HepG2 (cell line): ENCODE data around the gene ZNF19. TPM values are rescaled to one million over a fixed set of nuclear protein-coding genes. Genes with fewer than 3 reads are reported as not detected.

Experiments used
- BRD4 ChIP-seq: sonication (generic); formaldehyde crosslinking; IDR thresholded peaks from 2 replicates; pipeline ENCODE4 v1.4.0; 2020; ENCODE audit warnings: missing genetic modification reagents
- DBP ChIP-seq: sonication (generic); formaldehyde crosslinking; IDR thresholded peaks from 2 replicates; pipeline ENCODE4 v1.4.0; 2020; ENCODE audit warnings: missing genetic modification reagents; ENCODE audit errors: not compliant biosample characterization
- KDM4B ChIP-seq: sonication (generic); formaldehyde crosslinking; IDR thresholded peaks from 2 replicates; pipeline ENCODE4 v1.4.0; 2020; ENCODE audit warnings: missing genetic modification reagents
- NFE2L2 ChIP-seq: fragments of 150-350 bp; IDR thresholded peaks from 2 replicates; pipeline ENCODE4 v1.6.1; 2014; ENCODE audit warnings: low read length
- NR3C1 ChIP-seq: sonication (generic); formaldehyde crosslinking; IDR thresholded peaks from 2 replicates; pipeline ENCODE4 v1.4.0; 2020; ENCODE audit warnings: missing genetic modification reagents
- PBX2 ChIP-seq: IDR thresholded peaks from 2 replicates; pipeline ENCODE4 v1.6.1; 2016; ENCODE audit warnings: control low read depth
- POLR2G ChIP-seq: fragments of 200-400 bp; formaldehyde crosslinking; IDR thresholded peaks from 2 replicates; pipeline ENCODE4 v1.6.1; 2018; ENCODE audit warnings: mild to moderate bottlenecking, low read depth, low read length, moderate library complexity
- RAD21 ChIP-seq: fragments of 450-650 bp; formaldehyde crosslinking; IDR thresholded peaks from 2 replicates; pipeline ENCODE4 v1.5.0; 2020; ENCODE audit warnings: mild to moderate bottlenecking
- RFX5 ChIP-seq: IDR thresholded peaks from 2 replicates; pipeline ENCODE4 v1.6.1; 2011; ENCODE audit warnings: low read depth, low read length, improper control_type of control experiment
- SOX5 ChIP-seq: IDR thresholded peaks from 2 replicates; pipeline ENCODE4 v1.6.1; 2016; ENCODE audit warnings: borderline replicate concordance
- ZNF24 ChIP-seq: fragments of 450-650 bp; IDR thresholded peaks from 2 replicates; pipeline ENCODE4 v1.6.1; 2017; ENCODE audit warnings: antibody characterized with exemption, mild to moderate bottlenecking
- polyA plus RNA-seq, 8 experiments: library from polyadenylated mRNA; depleted of rRNA in 3 of 8; stranded (reverse) in 7 of 8; unstranded in 1 of 8; fragments of >200 nt; fragmentation: Illumina TruSeq in 4 of 8; extraction: Trizol in 4 of 8; gene quantifications; 2 replicates each; pipeline versions ENCODE4 v1.2.1 to v1.2.3, GENCODE V29; 2011 to 2016; ENCODE audit warnings: low read depth in 4 of 8, missing spikeins in 1 of 8, mixed read lengths in 1 of 8; ENCODE audit not compliant: insufficient read depth in 1 of 8
- total RNA-seq, 5 experiments: library from RNA; depleted of rRNA; stranded (reverse); fragments of >200 nt; fragmentation: Illumina TruSeq; extraction: Trizol; gene quantifications; 2 replicates each; pipeline ENCODE4 v1.2.3, GENCODE V29; 2016; ENCODE audit warnings: low read depth in 1 of 5
- TF ChIP-seq, protein P1 (sequence below), 2 experiments: sonication (generic) in 1 of 2; formaldehyde crosslinking in 1 of 2; IDR thresholded peaks; 2 replicates each; pipeline versions ENCODE4 v1.6.1 to v1.9.0; 2014 to 2022; ENCODE audit warnings: antibody characterized with exemption in 1 of 2, borderline replicate concordance in 1 of 2, inconsistent platforms in 1 of 2, low read depth in 1 of 2, missing genetic modification reagents in 1 of 2
- TF ChIP-seq, protein P2 (sequence below): sonication (generic); formaldehyde crosslinking; IDR thresholded peaks from 2 replicates; pipeline ENCODE4 v1.4.0; 2020; ENCODE audit warnings: missing genetic modification reagents, borderline replicate concordance
- TF ChIP-seq, protein P3 (sequence below): sonication (generic); formaldehyde crosslinking; conservative IDR thresholded peaks from 2 replicates; pipeline ENCODE4 v1.5.0; 2020; ENCODE audit warnings: missing genetic modification reagents

ZNF19 gene
- total and polyA plus RNA-seq, 2 of the 13 experiments (the other 11 are each of a cell fraction or from before 2014, with no cell fraction given) = 3.2 to 5.8 TPM

DNA sequence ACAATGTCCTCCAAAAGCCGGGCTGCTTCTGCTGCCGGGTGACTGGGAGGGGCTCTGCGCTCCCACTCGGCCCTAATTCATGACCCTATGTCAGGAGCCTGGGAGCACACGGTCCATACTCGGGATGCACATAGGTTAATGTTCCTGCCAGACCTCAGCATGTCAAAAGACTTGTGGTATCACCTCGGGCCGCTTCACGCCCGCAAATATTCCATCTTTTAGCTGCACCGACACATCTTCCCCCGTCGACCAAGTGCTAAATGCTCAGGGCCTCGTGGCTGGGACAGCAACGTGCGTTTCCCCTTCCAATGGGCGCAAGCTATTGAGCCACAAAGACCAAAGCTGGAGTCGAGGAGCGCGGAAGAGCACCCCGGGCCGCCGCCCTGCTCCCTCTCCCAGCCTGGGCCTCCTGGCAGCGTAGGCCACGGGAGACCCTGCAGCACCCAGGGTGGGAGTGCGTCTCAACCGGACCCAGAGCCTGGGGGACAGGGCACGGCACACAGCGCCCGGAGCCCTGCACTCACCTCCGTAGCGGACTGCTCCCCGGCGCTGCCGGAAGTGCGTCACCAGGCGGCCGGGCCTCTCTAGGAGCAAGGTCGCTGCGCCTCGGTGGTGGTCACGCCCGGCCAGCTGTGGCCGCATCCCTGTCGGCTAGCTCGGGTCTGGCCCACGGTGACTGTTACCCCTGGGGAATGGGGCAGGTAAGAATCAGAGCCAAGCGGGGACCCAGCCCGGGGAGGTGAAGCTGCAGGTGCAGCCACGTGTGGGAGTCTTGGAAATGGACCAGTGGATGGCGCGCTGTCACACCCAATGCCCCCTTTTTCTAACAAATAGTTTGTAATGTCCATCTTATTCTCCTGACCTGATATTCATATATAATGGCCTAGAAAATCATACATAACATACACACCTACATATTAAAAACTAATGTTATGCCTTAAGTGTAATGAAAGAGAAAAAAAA is 27.2 kb downstream of the ZNF19 start, which contains the start of gene ZNF23 (continued):
- TF ChIP-seq, protein P1, sequence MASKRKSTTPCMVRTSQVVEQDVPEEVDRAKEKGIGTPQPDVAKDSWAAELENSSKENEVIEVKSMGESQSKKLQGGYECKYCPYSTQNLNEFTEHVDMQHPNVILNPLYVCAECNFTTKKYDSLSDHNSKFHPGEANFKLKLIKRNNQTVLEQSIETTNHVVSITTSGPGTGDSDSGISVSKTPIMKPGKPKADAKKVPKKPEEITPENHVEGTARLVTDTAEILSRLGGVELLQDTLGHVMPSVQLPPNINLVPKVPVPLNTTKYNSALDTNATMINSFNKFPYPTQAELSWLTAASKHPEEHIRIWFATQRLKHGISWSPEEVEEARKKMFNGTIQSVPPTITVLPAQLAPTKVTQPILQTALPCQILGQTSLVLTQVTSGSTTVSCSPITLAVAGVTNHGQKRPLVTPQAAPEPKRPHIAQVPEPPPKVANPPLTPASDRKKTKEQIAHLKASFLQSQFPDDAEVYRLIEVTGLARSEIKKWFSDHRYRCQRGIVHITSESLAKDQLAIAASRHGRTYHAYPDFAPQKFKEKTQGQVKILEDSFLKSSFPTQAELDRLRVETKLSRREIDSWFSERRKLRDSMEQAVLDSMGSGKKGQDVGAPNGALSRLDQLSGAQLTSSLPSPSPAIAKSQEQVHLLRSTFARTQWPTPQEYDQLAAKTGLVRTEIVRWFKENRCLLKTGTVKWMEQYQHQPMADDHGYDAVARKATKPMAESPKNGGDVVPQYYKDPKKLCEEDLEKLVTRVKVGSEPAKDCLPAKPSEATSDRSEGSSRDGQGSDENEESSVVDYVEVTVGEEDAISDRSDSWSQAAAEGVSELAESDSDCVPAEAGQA (IDR thresholded peaks at IDR 0.05; ENCODE audit: low read depth) = peak; percentile 94
- TF ChIP-seq, protein P1 (CRISPR knock-in tag; IDR thresholded peaks at IDR 0.05; ENCODE audit: borderline replicate concordance) = no peak
- no peak for TF ChIP-seq NFE2L2
- peak; percentile 99 for TF ChIP-seq BRD4 (CRISPR knock-in tag)
- TF ChIP-seq RFX5 = peak; percentile 49; the same call in 1 of the 2 replicates
- TF ChIP-seq SOX5 = peak; percentile 72
- peak; percentile 99 for TF ChIP-seq POLR2G
- TF ChIP-seq DBP (CRISPR knock-in tag) = peak; percentile 84
- TF ChIP-seq NR3C1 (CRISPR knock-in tag) = no peak
- TF ChIP-seq, protein P2, sequence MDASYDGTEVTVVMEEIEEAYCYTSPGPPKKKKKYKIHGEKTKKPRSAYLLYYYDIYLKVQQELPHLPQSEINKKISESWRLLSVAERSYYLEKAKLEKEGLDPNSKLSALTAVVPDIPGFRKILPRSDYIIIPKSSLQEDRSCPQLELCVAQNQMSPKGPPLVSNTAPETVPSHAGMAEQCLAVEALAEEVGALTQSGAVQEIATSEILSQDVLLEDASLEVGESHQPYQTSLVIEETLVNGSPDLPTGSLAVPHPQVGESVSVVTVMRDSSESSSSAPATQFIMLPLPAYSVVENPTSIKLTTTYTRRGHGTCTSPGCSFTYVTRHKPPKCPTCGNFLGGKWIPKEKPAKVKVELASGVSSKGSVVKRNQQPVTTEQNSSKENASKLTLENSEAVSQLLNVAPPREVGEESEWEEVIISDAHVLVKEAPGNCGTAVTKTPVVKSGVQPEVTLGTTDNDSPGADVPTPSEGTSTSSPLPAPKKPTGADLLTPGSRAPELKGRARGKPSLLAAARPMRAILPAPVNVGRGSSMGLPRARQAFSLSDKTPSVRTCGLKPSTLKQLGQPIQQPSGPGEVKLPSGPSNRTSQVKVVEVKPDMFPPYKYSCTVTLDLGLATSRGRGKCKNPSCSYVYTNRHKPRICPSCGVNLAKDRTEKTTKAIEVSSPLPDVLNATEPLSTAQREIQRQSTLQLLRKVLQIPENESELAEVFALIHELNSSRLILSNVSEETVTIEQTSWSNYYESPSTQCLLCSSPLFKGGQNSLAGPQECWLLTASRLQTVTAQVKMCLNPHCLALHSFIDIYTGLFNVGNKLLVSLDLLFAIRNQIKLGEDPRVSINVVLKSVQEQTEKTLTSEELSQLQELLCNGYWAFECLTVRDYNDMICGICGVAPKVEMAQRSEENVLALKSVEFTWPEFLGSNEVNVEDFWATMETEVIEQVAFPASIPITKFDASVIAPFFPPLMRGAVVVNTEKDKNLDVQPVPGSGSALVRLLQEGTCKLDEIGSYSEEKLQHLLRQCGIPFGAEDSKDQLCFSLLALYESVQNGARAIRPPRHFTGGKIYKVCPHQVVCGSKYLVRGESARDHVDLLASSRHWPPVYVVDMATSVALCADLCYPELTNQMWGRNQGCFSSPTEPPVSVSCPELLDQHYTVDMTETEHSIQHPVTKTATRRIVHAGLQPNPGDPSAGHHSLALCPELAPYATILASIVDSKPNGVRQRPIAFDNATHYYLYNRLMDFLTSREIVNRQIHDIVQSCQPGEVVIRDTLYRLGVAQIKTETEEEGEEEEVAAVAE (CRISPR knock-in tag) = peak; percentile 89
- peak; percentile 17; the same call in 1 of the 2 replicates for TF ChIP-seq ZNF24
- peak; percentile 71 for TF ChIP-seq RAD21 (CRISPR knock-in tag)
- no peak for TF ChIP-seq PBX2 (CRISPR knock-in tag)
- TF ChIP-seq, protein P3, sequence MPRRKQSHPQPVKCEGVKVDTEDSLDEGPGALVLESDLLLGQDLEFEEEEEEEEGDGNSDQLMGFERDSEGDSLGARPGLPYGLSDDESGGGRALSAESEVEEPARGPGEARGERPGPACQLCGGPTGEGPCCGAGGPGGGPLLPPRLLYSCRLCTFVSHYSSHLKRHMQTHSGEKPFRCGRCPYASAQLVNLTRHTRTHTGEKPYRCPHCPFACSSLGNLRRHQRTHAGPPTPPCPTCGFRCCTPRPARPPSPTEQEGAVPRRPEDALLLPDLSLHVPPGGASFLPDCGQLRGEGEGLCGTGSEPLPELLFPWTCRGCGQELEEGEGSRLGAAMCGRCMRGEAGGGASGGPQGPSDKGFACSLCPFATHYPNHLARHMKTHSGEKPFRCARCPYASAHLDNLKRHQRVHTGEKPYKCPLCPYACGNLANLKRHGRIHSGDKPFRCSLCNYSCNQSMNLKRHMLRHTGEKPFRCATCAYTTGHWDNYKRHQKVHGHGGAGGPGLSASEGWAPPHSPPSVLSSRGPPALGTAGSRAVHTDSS (CRISPR knock-in tag) = 0 out of 2 replicates have a peak, but pooled peaks have one; percentile 24
- TF ChIP-seq KDM4B = peak; percentile 98
